H1 (cell line): ENCODE data around the gene DHFR2. TPM values are rescaled to one million over a fixed set of nuclear protein-coding genes. Genes with fewer than 3 reads are reported as not detected.

Source experiments
- RXRA ChIP-seq: IDR thresholded peaks from 2 replicates; pipeline ENCODE4 v1.6.1; 2011; ENCODE audit warnings: low read depth, mild to moderate bottlenecking, low read length, moderate library complexity; ENCODE audit not compliant: insufficient read depth
- polyA plus RNA-seq, 7 experiments: library from polyadenylated mRNA; depleted of rRNA in 3 of 7; stranded (reverse) in 5 of 7; unstranded in 2 of 7; fragments of >200 nt in 5 of 7; fragments of 200-250 nt in 2 of 7; gene quantifications; 1 replicate in 5 of 7; 2 replicates in 1 of 7; 4 replicates in 1 of 7; pipeline versions ENCODE4 v1.2.1 to v1.2.3, GENCODE V29; 2011 to 2013; ENCODE audit warnings: missing spikeins in 2 of 7, mixed read lengths in 2 of 7
- total RNA-seq: library from RNA; stranded (reverse); fragmentation: NEBNext Ultra II Directional; extraction: Animal tissue kit (Norgen Biotek cat#: 25700); gene quantifications from 2 replicates; pipeline ENCODE4 v1.2.1, GENCODE V29; 2021

Gene DHFR2
- total and polyA plus RNA-seq, 2 of the 8 experiments (the other 6 are each of a cell fraction or from before 2014, with no cell fraction given), result 0.59 to 2.6 TPM

GRCh38 chr3:94093151-94093550 is 30.4 kb upstream of the DHFR2 start (continued):
- no peak for TF ChIP-seq RXRA
